A673 (cell line): ENCODE measurements around the gene ADGRA1. TPM values are rescaled to one million over a fixed set of nuclear protein-coding genes. Genes with fewer than 3 reads are reported as not detected.

Source experiments
- BruUV-seq: library from RNA; stranded (reverse); fragments of 400-500 nt; replicated peaks from 2 replicates; lab custom pipeline; 2021; lab: Mats Ljungman, UMichigan
- CTCF ChIA-PET: fragments of 300-600 bp; sonication (Branson Sonifier 250); formaldehyde crosslinking; loops from one replicate; lab custom pipeline; 2022; ENCODE audit warnings: antibody characterized with exemption; lab: Charles Lee
- POLR2A ChIA-PET: fragments of 300-600 bp; sonication (Branson Sonifier 250); formaldehyde crosslinking; loops from one replicate; lab custom pipeline; 2022; ENCODE audit warnings: antibody characterized with exemption; ENCODE audit not compliant: low non-redundant PET; lab: Charles Lee
- DNase-seq: peaks from one replicate; pipeline ENCODE4 v3.0.0-alpha.2; 2015; ENCODE audit warnings: low spot score
- H3K27ac ChIP-seq: fragments of 200-600 bp; sonication (generic); 2 replicates; pipeline ENCODE4 v1.5.1; 2016; ENCODE audit warnings: mixed run types, low read depth, mild to moderate bottlenecking, mixed read lengths, antibody characterized with exemption, low read length; ENCODE audit not compliant: poor library complexity, severe bottlenecking
- H3K27me3 ChIP-seq: fragments of 200-600 bp; sonication (generic); replicated peaks from 2 replicates; pipeline ENCODE4 v1.6.1; 2017; ENCODE audit warnings: mixed run types, low read depth, mild to moderate bottlenecking, mixed read lengths, antibody characterized with exemption, low read length; ENCODE audit not compliant: insufficient read depth, poor library complexity
- H3K36me3 ChIP-seq: fragments of 200-600 bp; sonication (generic); 2 replicates; pipeline ENCODE4 v1.6.1; 2016; ENCODE audit warnings: mixed run types, mild to moderate bottlenecking, mixed read lengths, antibody characterized with exemption, low read length; ENCODE audit not compliant: insufficient read depth, poor library complexity, severe bottlenecking
- H3K4me1 ChIP-seq: fragments of 200-600 bp; sonication (generic); 2 replicates; pipeline ENCODE4 v1.6.1; 2017; ENCODE audit warnings: mixed run types, mild to moderate bottlenecking, mixed read lengths, antibody characterized with exemption, low read length; ENCODE audit not compliant: insufficient read depth, poor library complexity, severe bottlenecking
- H3K4me3 ChIP-seq: fragments of 200-600 bp; sonication (generic); 2 replicates; pipeline ENCODE4 v1.5.1; 2016; ENCODE audit warnings: low read depth, mixed run types, mild to moderate bottlenecking, mixed read lengths, low read length; ENCODE audit not compliant: poor library complexity, severe bottlenecking
- H3K9me3 ChIP-seq: fragments of 200-600 bp; sonication (generic); 2 replicates; pipeline ENCODE4 v1.6.1; 2016; ENCODE audit warnings: mixed run types, low read depth, mild to moderate bottlenecking, mixed read lengths, antibody characterized with exemption, low read length; ENCODE audit not compliant: poor library complexity, severe bottlenecking
- CTCF ChIP-seq: fragments of 300-800, 200-600 bp; sonication (generic); conservative IDR thresholded peaks from 2 replicates; pipeline ENCODE4 v1.5.1; 2017; ENCODE audit warnings: low read depth, mild to moderate bottlenecking, antibody characterized with exemption, low read length, moderate library complexity, mixed read lengths
- EZH2 ChIP-seq: fragments of 200-600 bp; sonication (generic); IDR thresholded peaks from 2 replicates; pipeline ENCODE4 v1.6.1; 2017; ENCODE audit warnings: borderline replicate concordance, low read depth, mild to moderate bottlenecking, mixed read lengths, antibody characterized with exemption, low read length; ENCODE audit not compliant: poor library complexity, severe bottlenecking
- intact Hi-C: fragments of 100-400 bp; cut with micrococcal nuclease; formaldehyde crosslinking; loops from one replicate; pipeline ENCODE4 v1.10.0; 2022; ENCODE audit not compliant: unreplicated experiment
- total RNA-seq: library from RNA; stranded (reverse); gene quantifications from 2 replicates; pipeline ENCODE4 v1.2.3, GENCODE V29; 2021

ADGRA1 gene
- total RNA-seq, 1 experiment from 2014 or later: 0.82 TPM

GRCh38 chr10:133086247-133086646, 1.5 kb upstream of the ADGRA1 start:
- H3K27ac ChIP-seq: no peak overlapping the region
- H3K9me3 ChIP-seq: no peaks in the 10 kb centered on the region
- no peak overlapping the region for H3K4me3 ChIP-seq
- no TSS peak for BruUV-seq
- H3K36me3 ChIP-seq: no peaks in the 10 kb centered on the region
- no peaks in the 10 kb centered on the region for H3K4me1 ChIP-seq
- intact Hi-C loops: no loop called here
- DNase-seq: no peak
- TF ChIP-seq CTCF (no peak), EZH2 (no peak)
- ChIA-PET POLR2A (no interaction called here), CTCF (no interaction called here)
- H3K27me3 ChIP-seq: peaks cover 37% of the 10 kb centered on the region

- Histone ChIP-seq H3K9me3 (no peaks in the 10 kb centered on the region), H3K27ac (no peak overlapping the region), H3K4me3 (no peak overlapping the region), H3K4me1 (no peaks in the 10 kb centered on the region), H3K36me3 (no peaks in the 10 kb centered on the region), H3K27me3 (peaks cover 36% of the 10 kb centered on the region)
- no TSS peak for BruUV-seq
- DNase-seq: no peak
- ChIA-PET POLR2A (no interaction called here), CTCF (no interaction called here)
- TF ChIP-seq CTCF: no peak
- peak; percentile 32 for TF ChIP-seq EZH2
- intact Hi-C loops: no loop called here
Measured at GRCh38 chr10:133087045-133087678, 562 bp upstream of the ADGRA1 start.

- no peak overlapping the region for H3K27ac ChIP-seq
- no TSS peak for BruUV-seq
- no peaks in the 10 kb centered on the region for H3K36me3 ChIP-seq
- H3K9me3 ChIP-seq: no peaks in the 10 kb centered on the region
- ChIA-PET CTCF (no interaction called here), POLR2A (no interaction called here)
- H3K27me3 ChIP-seq: peaks cover 38% of the 10 kb centered on the region
- TF ChIP-seq CTCF: no peak
- no peak for TF ChIP-seq EZH2
- no peaks in the 10 kb centered on the region for H3K4me1 ChIP-seq
- peak overlapping the region; percentile 38 for H3K4me3 ChIP-seq
- intact Hi-C loops: no loop called here
- no peak for DNase-seq
Measured at GRCh38 chr10:133088179-133088955, 643 bp downstream of the ADGRA1 start.
